ENCODE data around the gene APC. TPM values are rescaled to one million over a fixed set of nuclear protein-coding genes. Genes with fewer than 3 reads are reported as not detected.

Gene APC
- total RNA-seq, 1 donor from 2014 or later: 54.1 TPM

- no peak for DNase-seq
- H3K27me3 ChIP-seq: no peaks in the 10 kb centered on the region
- TF ChIP-seq CTCF (IDR thresholded peaks at IDR 0.05): no peak
- no peak overlapping the region for H3K27ac ChIP-seq
- no peak for ATAC-seq
- H3K36me3 ChIP-seq: peaks cover 82% of the 10 kb centered on the region
- intact Hi-C loops (cut with DNase I): no loop called here
- H3K4me1 ChIP-seq: peaks cover 24% of the 10 kb centered on the region
- no peaks in the 10 kb centered on the region for H3K9me3 ChIP-seq
- H3K4me3 ChIP-seq: no peak overlapping the region
Measured at GRCh38 chr5:112866739-112867138, 129.1 kb downstream of the APC start.

- Histone ChIP-seq H3K27ac (no peak overlapping the region), H3K27me3 (no peaks in the 10 kb centered on the region), H3K36me3 (peaks cover 82% of the 10 kb centered on the region), H3K4me1 (peaks cover 17% of the 10 kb centered on the region), H3K4me3 (no peak overlapping the region), H3K9me3 (no peaks in the 10 kb centered on the region)
- no peak for ATAC-seq
- no peak for DNase-seq
- TF ChIP-seq CTCF (IDR thresholded peaks at IDR 0.05): no peak
- intact Hi-C loops (cut with DNase I): no loop called here
Measured at GRCh38 chr5:112867411-112867810, 129.7 kb downstream of the APC start.

GRCh38 chr5:112869948-112870347 is 132.3 kb downstream of the APC start:
- TF ChIP-seq CTCF (IDR thresholded peaks at IDR 0.05): no peak
- Histone ChIP-seq H3K4me1 (no peaks in the 10 kb centered on the region), H3K27ac (no peak overlapping the region), H3K4me3 (no peak overlapping the region), H3K9me3 (no peaks in the 10 kb centered on the region), H3K36me3 (peaks cover 61% of the 10 kb centered on the region), H3K27me3 (no peaks in the 10 kb centered on the region)
- DNase-seq (no peak), ATAC-seq (no peak)
- intact Hi-C loops (cut with DNase I): no loop called here

- no peaks in the 10 kb centered on the region for H3K9me3 ChIP-seq
- intact Hi-C loops (cut with DNase I): no loop called here
- H3K4me3 ChIP-seq: no peak overlapping the region
- H3K27ac ChIP-seq: no peak overlapping the region
- H3K36me3 ChIP-seq: peaks cover 60% of the 10 kb centered on the region
- H3K27me3 ChIP-seq: no peaks in the 10 kb centered on the region
- ATAC-seq (no peak), DNase-seq (no peak)
- no peaks in the 10 kb centered on the region for H3K4me1 ChIP-seq
- TF ChIP-seq CTCF (IDR thresholded peaks at IDR 0.05): no peak
Measured at GRCh38 chr5:112870966-112871365, 133.3 kb downstream of the APC start.

- H3K9me3 ChIP-seq: no peaks in the 10 kb centered on the region
- no peaks in the 10 kb centered on the region for H3K27me3 ChIP-seq
- peaks cover 57% of the 10 kb centered on the region for H3K36me3 ChIP-seq
- TF ChIP-seq CTCF (IDR thresholded peaks at IDR 0.05): no peak
- H3K27ac ChIP-seq: no peak overlapping the region
- ATAC-seq (no peak), DNase-seq (no peak)
- no peak overlapping the region for H3K4me3 ChIP-seq
- H3K4me1 ChIP-seq: peaks cover 9% of the 10 kb centered on the region
- intact Hi-C loops (cut with DNase I): no loop called here
Measured at GRCh38 chr5:112876362-112876761, 138.7 kb downstream of the APC start.

GRCh38 chr5:112878101-112878500 is 140.4 kb downstream of the APC start:
- no peaks in the 10 kb centered on the region for H3K27me3 ChIP-seq
- H3K4me3 ChIP-seq: no peak overlapping the region
- no peak for TF ChIP-seq CTCF (IDR thresholded peaks at IDR 0.05)
- H3K27ac ChIP-seq: no peak overlapping the region
- H3K36me3 ChIP-seq: peaks cover 70% of the 10 kb centered on the region
- ATAC-seq (no peak), DNase-seq (no peak)
- intact Hi-C loops (cut with DNase I): no loop called here
- H3K4me1 ChIP-seq: peaks cover 9% of the 10 kb centered on the region
- H3K9me3 ChIP-seq: no peaks in the 10 kb centered on the region

Measured in upper lobe of right lung (tissue), 1 donor.